Muscle layer of colon (tissue), 2 donors: ENCODE results near the gene MSL2.
"Not testable (repeated sequence)": the region's sequence is repeated elsewhere in the genome, so short reads cannot be mapped to it uniquely, and the experiment has no call there.

ENCODE experiments used
- H3K27ac ChIP-seq: one replicate; pipeline ENCODE4 v1.7.0; 2013; ENCODE audit warnings: low read depth, mild to moderate bottlenecking, low read length, moderate library complexity
- H3K27me3 ChIP-seq, 2 donors: one replicate each; pipeline ENCODE4 v1.7.0; 2013; ENCODE audit warnings: low read length in 2 of 2, mild to moderate bottlenecking in 2 of 2; ENCODE audit not compliant: insufficient read depth in 2 of 2, control insufficient read depth in 1 of 2
- H3K36me3 ChIP-seq: one replicate; pipeline ENCODE4 v1.7.0; 2013; ENCODE audit warnings: mild to moderate bottlenecking, low read length; ENCODE audit not compliant: insufficient read depth
- H3K4me1 ChIP-seq: one replicate; pipeline ENCODE4 v1.7.0; 2013; ENCODE audit warnings: mild to moderate bottlenecking, low read length; ENCODE audit not compliant: insufficient read depth
- H3K4me3 ChIP-seq, 2 donors: one replicate each; pipeline ENCODE4 v1.7.0; 2013; ENCODE audit warnings: low read length in 2 of 2, low read depth in 1 of 2, mild to moderate bottlenecking in 1 of 2, moderate library complexity in 1 of 2
- H3K9ac ChIP-seq: one replicate; pipeline ENCODE4 v1.7.0; 2013; ENCODE audit warnings: low read length
- H3K9me3 ChIP-seq: one replicate; pipeline ENCODE4 v1.7.0; 2013; ENCODE audit warnings: mild to moderate bottlenecking, low read length
- donor health status: abdominal sarcoma.
- donor health status: Adenocarcinoma of cecum.

MSL2 gene

DNA sequence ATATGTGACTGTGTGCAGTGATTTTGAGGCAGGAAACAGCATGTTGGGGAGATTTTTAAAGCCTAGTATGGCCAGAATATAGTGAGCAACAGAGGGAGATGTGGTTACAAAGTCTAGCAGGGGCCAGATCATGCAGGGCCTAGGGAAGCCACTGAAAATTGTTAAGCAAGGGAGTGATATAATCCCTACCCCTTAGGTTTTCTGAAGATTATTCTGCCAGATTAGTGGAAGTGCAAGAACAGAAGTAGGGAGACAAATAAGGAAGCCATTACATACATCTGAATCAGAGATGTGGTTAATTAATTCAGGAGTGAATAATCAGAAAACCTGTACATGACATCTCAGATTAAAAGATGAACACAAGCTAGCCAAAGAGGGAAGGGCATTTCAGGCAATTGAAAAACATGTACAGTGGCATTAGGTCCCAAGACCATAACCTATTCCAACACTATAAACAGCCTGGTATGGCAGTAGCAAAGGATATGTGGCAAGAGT lies 54.8 kb downstream of the MSL2 start:
- H3K9ac ChIP-seq = no peak overlapping the region
- H3K4me1 ChIP-seq = peaks cover 8% of the 10 kb centered on the region
- no peaks in the 10 kb centered on the region for H3K9me3 ChIP-seq
- H3K27me3 ChIP-seq = no peaks in the 10 kb centered on the region
- no peak overlapping the region for H3K4me3 ChIP-seq
- no peaks in the 10 kb centered on the region for H3K36me3 ChIP-seq
- H3K27ac ChIP-seq = no peak overlapping the region

DNA sequence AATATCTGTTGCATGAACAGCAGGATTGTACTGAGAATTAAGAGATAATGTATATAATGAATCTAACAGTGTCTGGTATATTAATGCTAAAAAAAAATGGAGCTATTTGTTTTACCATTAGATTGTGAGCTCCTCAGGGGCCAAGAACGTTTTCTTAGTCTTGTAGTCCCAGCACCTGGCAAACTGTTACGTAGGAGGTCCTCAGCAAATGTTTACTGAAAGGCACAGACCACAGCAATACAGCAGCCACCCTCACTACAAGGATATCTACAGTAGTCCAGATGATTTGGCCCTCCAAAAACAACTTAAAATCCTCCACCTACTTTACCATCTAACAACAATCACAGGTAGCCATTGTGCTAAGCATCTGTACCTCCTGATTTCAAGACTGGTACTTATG lies 59.7 kb downstream of the MSL2 start:
- Histone ChIP-seq H3K4me1 (no peaks in the 10 kb centered on the region), H3K4me3 (no peak overlapping the region), H3K36me3 (no peaks in the 10 kb centered on the region), H3K9ac (no peak overlapping the region), H3K27ac (no peak overlapping the region), H3K9me3 (no peaks in the 10 kb centered on the region), H3K27me3 (no peaks in the 10 kb centered on the region)

DNA sequence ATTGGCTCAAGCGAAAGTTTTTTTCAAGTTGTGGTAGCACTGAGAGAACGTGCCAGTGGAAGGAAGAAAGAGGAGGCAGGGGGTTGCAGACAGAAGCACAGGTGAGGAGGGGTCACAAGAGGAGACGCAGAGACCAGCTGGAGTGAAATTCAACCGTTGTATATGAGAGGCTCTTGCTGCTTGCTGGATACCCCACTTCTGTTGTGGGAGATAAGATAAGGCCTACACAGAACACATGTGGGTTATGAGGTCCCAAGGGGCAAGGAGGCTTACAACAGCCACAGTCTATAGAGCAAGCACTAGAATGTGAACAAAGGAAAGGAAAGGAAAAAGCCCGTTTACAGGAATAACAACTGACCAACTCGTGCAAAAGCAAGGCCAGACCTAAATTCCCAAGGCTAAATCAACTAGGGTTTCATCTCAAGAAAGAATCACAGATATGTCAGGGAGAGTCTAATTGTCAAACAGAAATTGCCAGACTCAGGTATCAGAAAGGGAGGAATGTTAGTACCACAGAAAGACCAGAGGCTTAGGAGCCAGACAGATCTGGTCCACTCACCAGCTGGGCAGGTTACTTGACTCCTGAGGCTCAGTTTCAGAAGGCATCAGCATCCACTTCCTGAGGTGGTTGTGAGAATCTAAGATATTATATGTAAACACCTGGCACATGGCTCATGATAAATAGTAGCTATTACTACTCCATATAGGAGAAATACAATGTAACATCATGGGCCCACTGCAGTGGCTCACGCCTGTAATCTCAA lies 60.9 kb downstream of the MSL2 start:
- H3K27ac ChIP-seq = no peak overlapping the region
- H3K4me3 ChIP-seq = no peak overlapping the region
- H3K4me1 ChIP-seq = no peaks in the 10 kb centered on the region

DNA sequence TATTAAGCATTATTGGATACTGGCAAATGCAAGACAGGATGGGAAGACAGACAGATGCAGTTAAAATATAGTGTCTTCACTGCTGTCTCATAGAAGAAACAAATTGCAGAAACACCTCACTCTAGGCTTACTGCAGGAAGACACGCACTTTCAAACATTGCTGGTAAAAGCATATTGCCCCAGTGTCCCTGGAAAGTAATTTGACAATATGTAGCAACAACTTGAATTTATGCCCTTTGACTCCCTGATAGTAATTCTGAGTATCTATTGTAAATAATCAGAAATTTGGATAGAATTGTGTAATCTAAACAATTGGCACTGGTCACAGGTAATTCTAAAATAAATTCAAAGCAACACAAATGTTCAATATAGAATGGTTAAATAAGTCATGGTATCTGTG lies 62.0 kb downstream of the MSL2 start:
- H3K27me3 ChIP-seq = no peaks in the 10 kb centered on the region
- H3K4me1 ChIP-seq = no peaks in the 10 kb centered on the region
- H3K9me3 ChIP-seq = no peaks in the 10 kb centered on the region
- no peak overlapping the region for H3K4me3 ChIP-seq
- H3K27ac ChIP-seq = no peak overlapping the region
- H3K9ac ChIP-seq = no peak overlapping the region
- no peaks in the 10 kb centered on the region for H3K36me3 ChIP-seq

More for the DNA sequence above, 60.9 kb downstream of the MSL2 start:
- Histone ChIP-seq H3K36me3 (no peaks in the 10 kb centered on the region), H3K9ac (no peak overlapping the region), H3K27me3 (no peaks in the 10 kb centered on the region), H3K9me3 (no peaks in the 10 kb centered on the region)

DNA sequence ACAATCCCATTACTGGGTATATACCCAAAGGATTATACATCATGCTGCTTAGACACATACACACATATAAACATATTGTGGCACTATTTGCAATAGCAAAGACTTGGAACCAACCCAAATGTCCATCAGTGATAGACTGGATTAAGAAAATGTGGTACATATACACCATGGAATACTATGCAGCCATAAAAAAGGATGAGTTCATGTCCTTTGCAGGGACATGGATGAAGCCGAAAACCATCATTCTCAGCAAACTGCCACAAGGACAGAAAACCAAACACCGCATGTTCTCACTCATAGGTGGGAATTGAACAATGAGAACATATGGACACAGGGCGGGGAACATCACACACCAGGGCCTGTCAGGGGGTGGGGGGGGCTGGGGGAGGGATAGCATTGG lies 64.5 kb downstream of the MSL2 start:
- H3K9ac ChIP-seq, H3K4me3 ChIP-seq, H3K27ac ChIP-seq, H3K27me3 ChIP-seq, H3K9me3 ChIP-seq, H3K4me1 ChIP-seq, H3K36me3 ChIP-seq: not testable (repeated sequence)

DNA sequence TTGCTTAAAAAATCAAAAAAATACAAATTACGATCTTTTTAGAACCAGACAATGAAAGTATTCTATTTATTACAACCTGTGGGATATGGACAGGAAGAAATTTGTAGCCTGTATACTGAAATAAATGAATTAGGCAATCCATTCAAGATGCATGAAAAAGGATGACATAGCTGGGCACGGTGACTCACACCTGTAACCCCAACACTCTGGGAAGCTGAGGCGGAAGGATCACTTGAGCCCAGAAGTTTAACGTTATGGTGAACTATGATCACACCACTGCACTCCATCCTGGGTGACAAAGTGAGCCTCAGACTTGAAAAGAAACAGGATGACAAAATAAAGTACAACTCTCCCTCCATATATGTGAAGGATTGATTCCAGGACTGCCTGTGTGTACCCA lies 74.1 kb downstream of the MSL2 start:
- Histone ChIP-seq H3K9me3 (no peaks in the 10 kb centered on the region), H3K9ac (no peak overlapping the region), H3K4me3 (no peak overlapping the region), H3K27me3 (no peaks in the 10 kb centered on the region), H3K27ac (no peak overlapping the region), H3K4me1 (no peaks in the 10 kb centered on the region), H3K36me3 (no peaks in the 10 kb centered on the region)

DNA sequence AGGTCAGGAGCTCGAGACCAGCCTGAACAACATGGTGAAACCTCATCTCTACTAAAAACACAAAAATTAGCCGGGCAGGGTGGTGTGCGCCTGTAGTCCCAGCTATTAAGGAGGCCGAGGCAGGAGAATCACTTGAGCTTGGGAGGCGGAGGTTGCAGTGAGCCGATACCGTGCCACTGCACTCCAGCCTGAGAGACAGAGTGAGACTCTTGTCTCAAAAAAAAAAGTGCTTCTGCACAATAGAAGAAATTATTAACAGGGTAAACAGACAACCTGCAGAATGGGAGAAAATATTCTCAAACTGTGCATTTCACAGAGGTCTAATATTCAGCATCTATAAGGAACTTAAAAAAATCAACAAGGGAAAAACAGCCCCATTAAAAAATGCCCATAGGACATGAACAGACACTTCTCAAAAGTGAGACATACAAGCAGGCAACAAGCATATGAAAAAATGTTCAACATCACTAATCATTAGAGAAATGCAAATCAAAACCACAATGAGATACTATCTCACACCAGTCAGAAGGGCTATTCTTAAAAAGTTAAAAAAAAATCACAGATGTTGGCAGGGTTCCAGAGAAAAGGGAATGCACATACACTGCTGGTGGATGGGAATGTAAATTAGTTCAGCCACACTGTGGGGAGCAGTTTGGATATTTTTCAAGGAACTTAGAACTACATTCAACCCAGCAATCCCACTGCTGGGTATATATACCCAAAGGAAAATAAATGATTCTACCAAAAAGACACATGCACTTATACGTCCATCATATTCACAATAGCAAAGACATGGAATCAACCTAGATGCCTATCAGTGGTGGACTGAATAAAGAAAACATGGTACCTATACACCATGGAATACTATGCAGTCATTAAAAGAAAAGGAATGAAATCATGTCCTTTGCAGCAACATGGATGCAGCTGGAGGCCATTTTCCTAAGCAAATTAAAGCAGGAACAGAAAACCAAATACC lies 75.5 kb downstream of the MSL2 start:
- no peak overlapping the region for H3K9ac ChIP-seq
- no peaks in the 10 kb centered on the region for H3K9me3 ChIP-seq
- H3K27me3 ChIP-seq = no peaks in the 10 kb centered on the region
- no peak overlapping the region for H3K4me3 ChIP-seq
- no peaks in the 10 kb centered on the region for H3K4me1 ChIP-seq
- no peaks in the 10 kb centered on the region for H3K36me3 ChIP-seq
- H3K27ac ChIP-seq = no peak overlapping the region

DNA sequence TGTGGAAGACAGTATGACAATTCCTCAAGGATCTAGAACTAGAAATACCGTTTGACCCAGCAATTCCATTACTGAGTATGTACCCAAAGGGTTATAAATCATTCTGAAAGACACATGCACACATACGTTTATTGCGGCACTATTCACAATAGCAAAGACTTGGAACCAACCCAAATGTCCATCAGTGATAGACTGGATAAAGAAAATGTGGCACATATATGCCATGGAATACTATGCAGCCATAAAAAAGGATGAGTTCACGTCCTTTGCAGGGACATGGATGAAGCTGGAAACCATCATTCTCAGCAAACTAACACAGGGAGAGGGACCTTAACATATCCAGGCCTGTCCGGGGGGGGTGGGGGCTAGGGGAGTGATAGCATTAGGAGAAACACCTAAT lies 76.4 kb downstream of the MSL2 start:
- not testable (repeated sequence) for H3K27ac ChIP-seq, H3K36me3 ChIP-seq, H3K9me3 ChIP-seq, H3K27me3 ChIP-seq, H3K4me1 ChIP-seq, H3K9ac ChIP-seq, H3K4me3 ChIP-seq

DNA sequence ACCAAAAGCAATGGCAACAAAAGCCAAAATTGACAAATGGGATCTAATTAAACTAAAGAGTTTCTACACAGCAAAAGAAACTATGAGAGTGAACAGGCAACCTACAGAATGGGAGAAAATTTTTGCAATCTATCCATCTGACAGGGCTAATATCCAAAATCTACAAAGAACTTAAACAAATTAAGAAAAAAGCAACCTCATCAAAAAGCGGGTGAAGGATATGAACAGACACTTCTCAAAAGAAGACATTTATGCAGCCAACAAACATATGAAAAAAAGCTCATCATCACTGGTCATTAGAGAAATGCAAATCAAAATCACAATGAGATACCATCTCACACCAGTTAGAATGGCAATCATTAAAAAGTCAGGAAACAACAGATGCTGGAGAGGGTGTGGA lies 76.8 kb downstream of the MSL2 start:
- not testable (repeated sequence) for H3K36me3 ChIP-seq, H3K4me3 ChIP-seq, H3K9me3 ChIP-seq, H3K9ac ChIP-seq, H3K4me1 ChIP-seq, H3K27me3 ChIP-seq, H3K27ac ChIP-seq

DNA sequence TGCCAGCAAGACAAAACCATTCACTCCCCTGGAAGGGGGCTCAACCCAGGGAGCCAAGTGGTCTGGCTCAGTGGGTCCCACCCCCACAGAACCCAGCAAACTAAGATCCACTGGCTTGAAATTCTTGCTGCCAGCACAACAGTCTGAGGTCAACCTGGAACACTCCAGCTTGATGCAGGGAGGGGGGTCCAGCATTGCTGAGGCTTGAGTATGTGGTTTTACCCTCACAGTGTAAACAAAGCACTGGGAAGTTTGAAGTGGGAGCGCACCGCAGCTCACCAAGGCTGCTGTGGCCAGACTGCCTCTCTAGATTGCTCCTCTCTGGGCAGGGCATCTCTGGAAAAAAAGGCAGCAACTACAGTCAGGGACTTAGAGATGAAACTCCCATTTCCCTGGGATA lies 81.7 kb downstream of the MSL2 start:
- H3K4me3 ChIP-seq = no peak overlapping the region
- no peak overlapping the region for H3K27ac ChIP-seq
- H3K9ac ChIP-seq = no peak overlapping the region
- H3K27me3 ChIP-seq = no peaks in the 10 kb centered on the region
- H3K9me3 ChIP-seq = no peaks in the 10 kb centered on the region
- peaks cover 6% of the 10 kb centered on the region for H3K36me3 ChIP-seq
- no peaks in the 10 kb centered on the region for H3K4me1 ChIP-seq

DNA sequence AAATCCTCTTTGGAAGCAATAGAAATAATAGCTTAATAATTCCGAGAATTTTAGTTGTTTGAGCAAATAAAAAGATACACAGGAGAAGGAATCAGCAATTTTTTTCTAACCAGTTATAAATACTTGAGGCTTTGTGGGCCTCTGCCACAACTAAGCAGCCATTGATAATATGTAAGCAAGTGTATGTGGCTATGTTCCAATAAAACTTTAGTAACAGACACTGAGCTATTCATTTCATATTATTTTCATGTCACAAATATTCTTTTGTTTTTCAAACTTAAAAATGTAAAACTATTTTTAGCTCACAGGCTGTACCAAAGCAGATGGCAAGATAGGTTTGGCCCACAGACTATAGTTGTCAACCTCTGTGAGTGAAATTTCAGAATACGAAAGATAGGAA lies 85.7 kb downstream of the MSL2 start:
- H3K27ac ChIP-seq = no peak overlapping the region
- H3K4me1 ChIP-seq = no peaks in the 10 kb centered on the region
- no peaks in the 10 kb centered on the region for H3K9me3 ChIP-seq
- no peak overlapping the region for H3K9ac ChIP-seq
- H3K4me3 ChIP-seq = no peak overlapping the region
- H3K36me3 ChIP-seq = peaks cover 18% of the 10 kb centered on the region
- no peaks in the 10 kb centered on the region for H3K27me3 ChIP-seq
